HUES6 (cell line): Measurements from ENCODE around the gene MAP2K5.

ENCODE experiments used
- H3K27ac ChIP-seq: 2 replicates; pipeline ENCODE4 v1.7.0; 2013; ENCODE audit warnings: low read depth, mild to moderate bottlenecking, low read length, inconsistent platforms
- H3K27me3 ChIP-seq: 2 replicates; pipeline ENCODE4 v1.6.1; 2013; ENCODE audit warnings: low read length; ENCODE audit not compliant: control insufficient read depth, insufficient read depth
- H3K36me3 ChIP-seq: 2 replicates; pipeline ENCODE4 v1.6.1; 2013; ENCODE audit warnings: low read length; ENCODE audit not compliant: control insufficient read depth, insufficient read depth
- H3K4me1 ChIP-seq: 2 replicates; pipeline ENCODE4 v1.6.1; 2013; ENCODE audit warnings: low read length; ENCODE audit not compliant: control insufficient read depth, insufficient read depth
- H3K4me3 ChIP-seq: 2 replicates; pipeline ENCODE4 v1.5.1; 2013; ENCODE audit warnings: low read depth, low read length
- H3K9ac ChIP-seq: one replicate; pipeline ENCODE4 v1.6.1; 2013; ENCODE audit warnings: mild to moderate bottlenecking, low read length
- H3K9me3 ChIP-seq: 2 replicates; pipeline ENCODE4 v1.6.1; 2013; ENCODE audit warnings: low read depth, low read length; ENCODE audit not compliant: control insufficient read depth, insufficient read depth

The MAP2K5 gene

GRCh38 chr15:67784856-67785430 lies 242.4 kb downstream of the MAP2K5 start:
- no peaks in the 10 kb centered on the region for H3K36me3 ChIP-seq
- H3K27me3 ChIP-seq = no peaks in the 10 kb centered on the region; the same call in 1 of the 2 replicates
- no peak overlapping the region for H3K9ac ChIP-seq
- no peak overlapping the region for H3K4me3 ChIP-seq
- no peaks in the 10 kb centered on the region for H3K9me3 ChIP-seq
- H3K4me1 ChIP-seq = peaks cover 46% of the 10 kb centered on the region
- H3K27ac ChIP-seq = no peak overlapping the region

DNA sequence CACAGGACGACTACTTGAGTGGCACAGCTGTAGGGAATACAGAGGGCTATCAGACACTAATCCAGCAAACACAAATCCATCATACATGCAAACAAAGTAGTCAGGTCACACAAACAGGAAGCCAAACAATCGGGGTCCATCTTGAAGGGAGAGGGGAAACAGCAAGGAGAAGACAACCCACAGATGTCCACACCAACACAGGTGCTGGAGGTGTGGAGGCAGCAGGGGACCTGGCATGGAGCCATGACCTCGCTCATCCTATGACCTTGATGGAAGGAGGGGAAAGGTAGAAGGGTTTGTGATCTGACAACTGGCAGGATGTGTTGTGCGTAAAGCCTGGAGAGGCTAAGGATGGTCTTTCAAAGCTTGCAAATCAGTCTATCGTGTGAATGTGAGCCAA lies 242.9 kb downstream of the MAP2K5 start:
- Histone ChIP-seq H3K27ac (no peak overlapping the region), H3K4me1 (peaks cover 47% of the 10 kb centered on the region), H3K9me3 (no peaks in the 10 kb centered on the region), H3K9ac (no peak overlapping the region), H3K4me3 (no peak overlapping the region), H3K36me3 (no peaks in the 10 kb centered on the region), H3K27me3 (no peaks in the 10 kb centered on the region; the same call in 1 of the 2 replicates)

GRCh38 chr15:67786646-67787045 lies 244.1 kb downstream of the MAP2K5 start:
- Histone ChIP-seq H3K36me3 (no peaks in the 10 kb centered on the region), H3K9me3 (no peaks in the 10 kb centered on the region), H3K4me3 (no peak overlapping the region), H3K9ac (no peak overlapping the region), H3K27me3 (no peaks in the 10 kb centered on the region; the same call in 1 of the 2 replicates), H3K27ac (no peak overlapping the region), H3K4me1 (peaks cover 56% of the 10 kb centered on the region)

GRCh38 chr15:67788986-67789385 lies 246.5 kb downstream of the MAP2K5 start:
- no peak overlapping the region for H3K27ac ChIP-seq
- no peak overlapping the region for H3K9ac ChIP-seq
- H3K36me3 ChIP-seq = no peaks in the 10 kb centered on the region
- H3K27me3 ChIP-seq = no peaks in the 10 kb centered on the region
- peaks cover 50% of the 10 kb centered on the region for H3K4me1 ChIP-seq
- H3K9me3 ChIP-seq = no peaks in the 10 kb centered on the region
- no peak overlapping the region for H3K4me3 ChIP-seq

GRCh38 chr15:67790610-67791319 lies 248.3 kb downstream of the MAP2K5 start:
- Histone ChIP-seq H3K27me3 (no peaks in the 10 kb centered on the region), H3K4me3 (peak overlapping the region; percentile 7), H3K27ac (peak overlapping the region; percentile 13; the same call in 1 of the 2 replicates), H3K9ac (no peak overlapping the region), H3K36me3 (no peaks in the 10 kb centered on the region), H3K9me3 (peaks cover 8% of the 10 kb centered on the region), H3K4me1 (peaks cover 46% of the 10 kb centered on the region)

DNA sequence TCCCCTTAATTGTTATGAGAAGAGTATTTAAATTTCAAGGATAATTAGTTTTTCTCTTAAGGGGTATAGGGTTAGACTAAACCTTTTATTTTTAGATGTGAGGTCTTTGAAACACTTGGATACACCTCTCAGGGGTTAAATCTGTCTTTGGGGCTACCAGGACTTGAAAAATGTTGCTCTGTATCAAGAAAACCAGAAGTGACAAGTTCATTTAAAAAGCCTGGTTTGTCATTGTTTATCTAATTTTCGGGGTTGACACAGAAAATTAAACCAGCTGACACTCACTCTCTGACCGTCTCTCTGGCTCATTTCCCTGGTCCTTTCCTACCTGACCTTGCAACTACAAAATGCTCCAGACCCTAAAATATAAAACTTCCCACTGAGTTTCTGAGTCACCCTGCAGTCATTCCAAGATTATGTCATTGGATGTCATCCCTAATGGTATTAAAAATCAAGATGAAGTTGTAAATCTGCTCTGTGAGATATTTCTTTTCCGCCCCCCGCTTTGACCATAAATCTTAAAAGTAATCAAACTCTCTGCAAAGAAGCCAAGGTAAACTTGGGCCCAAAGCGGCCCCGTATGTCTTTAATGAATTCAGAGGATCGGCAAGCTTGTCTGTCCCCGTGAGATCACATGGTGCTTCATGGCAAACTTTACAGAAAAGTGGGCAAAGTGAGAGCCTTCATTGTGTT lies 249.9 kb downstream of the MAP2K5 start:
- Histone ChIP-seq H3K27ac (no peak overlapping the region; the same call in 1 of the 2 replicates), H3K9ac (no peak overlapping the region), H3K36me3 (no peaks in the 10 kb centered on the region), H3K27me3 (no peaks in the 10 kb centered on the region), H3K9me3 (peaks cover 8% of the 10 kb centered on the region), H3K4me3 (no peak overlapping the region), H3K4me1 (peaks cover 49% of the 10 kb centered on the region)

- peaks cover 8% of the 10 kb centered on the region for H3K9me3 ChIP-seq
- no peak overlapping the region for H3K27ac ChIP-seq
- no peak overlapping the region for H3K9ac ChIP-seq
- no peak overlapping the region for H3K4me3 ChIP-seq
- H3K27me3 ChIP-seq = no peaks in the 10 kb centered on the region
- peaks cover 49% of the 10 kb centered on the region for H3K4me1 ChIP-seq
- no peaks in the 10 kb centered on the region for H3K36me3 ChIP-seq
These were observed 252.5 kb downstream of the MAP2K5 start for GRCh38 chr15:67794832-67795574.

DNA sequence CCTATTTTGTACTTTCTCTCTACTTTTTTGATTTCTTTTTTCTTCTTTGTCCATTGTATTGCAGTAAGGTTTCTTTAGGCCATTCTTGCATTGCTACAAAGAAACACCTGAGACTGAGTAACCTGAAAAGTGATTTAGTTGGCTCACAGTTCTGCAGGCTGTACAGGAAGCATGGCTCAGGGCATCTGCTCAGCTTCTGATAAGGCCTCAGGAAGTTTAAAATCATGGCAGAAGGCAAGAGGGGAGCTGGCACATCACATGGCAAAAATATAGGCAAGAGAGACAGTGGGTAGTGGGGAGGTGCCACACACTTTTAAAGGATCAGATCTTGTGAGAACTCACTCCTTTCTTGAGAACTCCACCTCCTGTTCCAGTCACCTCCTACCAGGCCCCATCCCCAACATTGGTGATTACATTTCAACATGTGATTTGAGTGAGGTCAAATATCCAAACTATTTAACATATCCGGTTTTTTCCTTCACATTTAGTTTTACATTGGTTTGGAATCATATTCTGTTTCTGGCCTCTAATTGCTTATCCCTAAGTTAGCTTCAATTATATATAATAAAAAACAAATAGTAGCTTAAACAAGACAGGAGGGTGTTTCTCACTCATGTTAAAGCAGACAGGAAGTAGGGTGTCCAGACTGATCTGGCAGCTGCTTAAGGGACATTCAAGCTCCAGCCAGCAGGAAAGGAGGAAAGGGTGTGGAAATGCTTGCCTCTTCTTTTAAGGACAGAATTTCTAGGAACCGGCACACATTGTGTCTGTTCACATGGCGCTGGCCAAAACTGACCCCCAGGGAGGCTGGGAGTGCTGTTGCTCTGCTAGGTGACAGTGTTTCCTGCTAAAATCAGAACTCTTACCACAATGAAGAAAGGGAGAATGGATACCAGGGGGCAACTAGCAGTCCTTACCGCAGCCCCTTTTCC lies 254.0 kb downstream of the MAP2K5 start:
- no peak overlapping the region for H3K27ac ChIP-seq
- H3K4me1 ChIP-seq = peaks cover 34% of the 10 kb centered on the region
- no peak overlapping the region for H3K9ac ChIP-seq
- H3K9me3 ChIP-seq = peaks cover 8% of the 10 kb centered on the region
- H3K4me3 ChIP-seq = no peak overlapping the region
- no peaks in the 10 kb centered on the region for H3K27me3 ChIP-seq
- no peaks in the 10 kb centered on the region for H3K36me3 ChIP-seq

DNA sequence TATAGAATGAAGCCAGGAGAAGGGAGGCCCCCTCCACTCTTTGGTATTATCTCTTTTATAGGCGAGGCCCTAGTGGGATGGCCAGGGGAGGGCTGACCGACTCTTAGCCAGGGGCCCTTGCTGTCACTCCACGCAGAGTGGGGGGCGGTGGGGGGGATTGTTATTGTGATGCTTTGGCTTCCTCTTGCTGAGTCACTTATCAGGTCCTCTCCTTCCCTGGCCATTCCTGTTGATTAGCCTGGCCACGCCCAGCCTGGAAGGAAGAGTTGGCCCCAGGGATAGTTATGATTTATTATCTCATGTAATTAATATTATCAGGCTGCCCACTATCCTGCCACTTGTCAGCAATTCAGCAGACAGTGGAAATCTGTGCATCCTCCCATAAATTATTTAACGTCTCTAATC lies 257.3 kb downstream of the MAP2K5 start:
- Histone ChIP-seq H3K4me3 (no peak overlapping the region), H3K4me1 (peaks cover 36% of the 10 kb centered on the region), H3K36me3 (no peaks in the 10 kb centered on the region), H3K27ac (no peak overlapping the region), H3K9me3 (peaks cover 6% of the 10 kb centered on the region), H3K9ac (no peak overlapping the region), H3K27me3 (no peaks in the 10 kb centered on the region)

GRCh38 chr15:67801142-67801541 lies 258.6 kb downstream of the MAP2K5 start:
- Histone ChIP-seq H3K4me3 (no peak overlapping the region), H3K27me3 (no peaks in the 10 kb centered on the region), H3K27ac (no peak overlapping the region), H3K9ac (no peak overlapping the region), H3K36me3 (no peaks in the 10 kb centered on the region), H3K9me3 (no peaks in the 10 kb centered on the region; the same call in 1 of the 2 replicates), H3K4me1 (peaks cover 49% of the 10 kb centered on the region)
